Measurements from ENCODE around the gene DNASE2B.

Gene DNASE2B

GRCh38 chr1:84365225-84366221 lies 32.8 kb upstream of the DNASE2B start:
- no peak overlapping the region for H3K4me3 ChIP-seq (ENCODE audit: low read depth, low read length)
- no peak for TF ChIP-seq CTCF (IDR thresholded peaks at IDR 0.05; ENCODE audit: control insufficient read depth, extremely low read depth, insufficient read depth)
- DNase-seq (ENCODE audit: low read depth) = no peak

- DNase-seq (ENCODE audit: low read depth) = no peak
- TF ChIP-seq CTCF (IDR thresholded peaks at IDR 0.05; ENCODE audit: control insufficient read depth, extremely low read depth, insufficient read depth) = no peak
- H3K4me3 ChIP-seq (ENCODE audit: low read depth, low read length) = no peak overlapping the region
Measured at GRCh38 chr1:84366786-84367185, 31.5 kb upstream of the DNASE2B start.

GRCh38 chr1:84367219-84367618 lies 31.1 kb upstream of the DNASE2B start:
- DNase-seq (ENCODE audit: low read depth) = no peak
- TF ChIP-seq CTCF (IDR thresholded peaks at IDR 0.05; ENCODE audit: control insufficient read depth, extremely low read depth, insufficient read depth) = no peak

GRCh38 chr1:84368441-84368840 lies 29.8 kb upstream of the DNASE2B start:
- no peak overlapping the region for H3K4me3 ChIP-seq (ENCODE audit: low read depth, low read length)
- no peak for DNase-seq (ENCODE audit: low read depth)
- TF ChIP-seq CTCF (IDR thresholded peaks at IDR 0.05; ENCODE audit: control insufficient read depth, extremely low read depth, insufficient read depth) = no peak

More at GRCh38 chr1:84367219-84367618, 31.1 kb upstream of the DNASE2B start:
- no peak overlapping the region for H3K4me3 ChIP-seq (ENCODE audit: low read depth, low read length)

- H3K4me3 ChIP-seq (ENCODE audit: low read depth, low read length) = no peak overlapping the region
- TF ChIP-seq CTCF (IDR thresholded peaks at IDR 0.05; ENCODE audit: control insufficient read depth, extremely low read depth, insufficient read depth) = no peak
- DNase-seq (ENCODE audit: low read depth) = no peak
Measured at GRCh38 chr1:84370266-84370665, 28.0 kb upstream of the DNASE2B start.

- no peak overlapping the region for H3K4me3 ChIP-seq (ENCODE audit: low read depth, low read length)
- DNase-seq (ENCODE audit: low read depth) = no peak
- TF ChIP-seq CTCF (IDR thresholded peaks at IDR 0.05; ENCODE audit: control insufficient read depth, extremely low read depth, insufficient read depth) = no peak
Measured at GRCh38 chr1:84370831-84371394, 27.4 kb upstream of the DNASE2B start.

Measured in LNCaP clone FGC (cell line).